Measurements from ENCODE around the gene MIA2. TPM values are rescaled to one million over a fixed set of nuclear protein-coding genes. Genes with fewer than 3 reads are reported as not detected.

The MIA2 gene
- polyA plus RNA-seq, 1 experiment = 16.5 TPM

GRCh38 chr14:39307815-39308214 lies 74.1 kb downstream of the MIA2 start:
- DNase-seq (ENCODE audit: low read depth, low spot score) = no peak
- H3K9me3 ChIP-seq (ENCODE audit: control insufficient read depth, insufficient read depth, low read length) = no peaks in the 10 kb centered on the region
- ChIA-PET CTCF (no interaction called here), POLR2A (no interaction called here)
- H3K4me3 ChIP-seq (ENCODE audit: low read depth, low read length) = no peak overlapping the region
- no peak overlapping the region for H3K27ac ChIP-seq (ENCODE audit: low read depth, low read length)
- no peaks in the 10 kb centered on the region for H3K27me3 ChIP-seq (ENCODE audit: control insufficient read depth, insufficient read depth, low read length)
- no peak for TF ChIP-seq CTCF (IDR thresholded peaks at IDR 0.05; ENCODE audit: low read depth, low read length)

- POLR2A ChIA-PET = no interaction called here
- Histone ChIP-seq H3K4me3 (ENCODE audit: low read depth, low read length) (no peak overlapping the region), H3K9me3 (ENCODE audit: control insufficient read depth, insufficient read depth, low read length) (no peaks in the 10 kb centered on the region), H3K27me3 (ENCODE audit: control insufficient read depth, insufficient read depth, low read length) (no peaks in the 10 kb centered on the region), H3K27ac (ENCODE audit: low read depth, low read length) (no peak overlapping the region)
- DNase-seq (ENCODE audit: low read depth, low spot score) = no peak
- CTCF ChIA-PET = interaction anchor here (0.5 kb wide), 1 partner anchor 18 kb away, joined by 3 read pairs; no protein-coding TSS in a partner anchor
- no peak for TF ChIP-seq CTCF (IDR thresholded peaks at IDR 0.05; ENCODE audit: low read depth, low read length)
Observed at GRCh38 chr14:39310051-39310450, 76.3 kb downstream of the MIA2 start.

- Histone ChIP-seq H3K27me3 (ENCODE audit: control insufficient read depth, insufficient read depth, low read length) (no peaks in the 10 kb centered on the region), H3K27ac (ENCODE audit: low read depth, low read length) (no peak overlapping the region), H3K4me3 (ENCODE audit: low read depth, low read length) (no peak overlapping the region), H3K9me3 (ENCODE audit: control insufficient read depth, insufficient read depth, low read length) (no peaks in the 10 kb centered on the region)
- CTCF ChIA-PET = no interaction called here
- no peak for DNase-seq (ENCODE audit: low read depth, low spot score)
- POLR2A ChIA-PET = no interaction called here
- TF ChIP-seq CTCF (IDR thresholded peaks at IDR 0.05; ENCODE audit: low read depth, low read length) = no peak
Observed at GRCh38 chr14:39315859-39316444, 82.2 kb downstream of the MIA2 start.

GRCh38 chr14:39316830-39317553 lies 83.3 kb downstream of the MIA2 start:
- H3K27me3 ChIP-seq (ENCODE audit: control insufficient read depth, insufficient read depth, low read length) = no peaks in the 10 kb centered on the region
- TF ChIP-seq CTCF (IDR thresholded peaks at IDR 0.05; ENCODE audit: low read depth, low read length) = no peak
- H3K9me3 ChIP-seq (ENCODE audit: control insufficient read depth, insufficient read depth, low read length) = no peaks in the 10 kb centered on the region
- H3K27ac ChIP-seq (ENCODE audit: low read depth, low read length) = no peak overlapping the region
- H3K4me3 ChIP-seq (ENCODE audit: low read depth, low read length) = no peak overlapping the region
- ChIA-PET CTCF (interaction anchor here (0.5 kb wide), 1 partner anchor 50 kb away, joined by 3 read pairs; no protein-coding TSS in a partner anchor), POLR2A (no interaction called here)
- no peak for DNase-seq (ENCODE audit: low read depth, low spot score)

GRCh38 chr14:39318574-39318973 lies 84.9 kb downstream of the MIA2 start:
- CTCF ChIA-PET = no interaction called here
- TF ChIP-seq CTCF (IDR thresholded peaks at IDR 0.05; ENCODE audit: low read depth, low read length) = no peak
- no peak for DNase-seq (ENCODE audit: low read depth, low spot score)

More at GRCh38 chr14:39318574-39318973, 84.9 kb downstream of the MIA2 start:
- H3K9me3 ChIP-seq (ENCODE audit: control insufficient read depth, insufficient read depth, low read length) = no peaks in the 10 kb centered on the region
- no peak overlapping the region for H3K27ac ChIP-seq (ENCODE audit: low read depth, low read length)
- H3K27me3 ChIP-seq (ENCODE audit: control insufficient read depth, insufficient read depth, low read length) = no peaks in the 10 kb centered on the region
- H3K4me3 ChIP-seq (ENCODE audit: low read depth, low read length) = no peak overlapping the region
- POLR2A ChIA-PET = no interaction called here
